HG02870 (cell line): ENCODE data around the gene MN1.

Source experiments
- ATAC-seq: cut with Tn5 transposase; IDR thresholded peaks from one replicate; pipeline ENCODE4 v1.9.1; 2021; ENCODE audit warnings: mild to moderate bottlenecking, moderate library complexity; ENCODE audit not compliant: unreplicated experiment

MN1 gene

GRCh38 chr22:27765706-27766291 lies 35.8 kb downstream of the MN1 start:
- ATAC-seq: no peak

DNA sequence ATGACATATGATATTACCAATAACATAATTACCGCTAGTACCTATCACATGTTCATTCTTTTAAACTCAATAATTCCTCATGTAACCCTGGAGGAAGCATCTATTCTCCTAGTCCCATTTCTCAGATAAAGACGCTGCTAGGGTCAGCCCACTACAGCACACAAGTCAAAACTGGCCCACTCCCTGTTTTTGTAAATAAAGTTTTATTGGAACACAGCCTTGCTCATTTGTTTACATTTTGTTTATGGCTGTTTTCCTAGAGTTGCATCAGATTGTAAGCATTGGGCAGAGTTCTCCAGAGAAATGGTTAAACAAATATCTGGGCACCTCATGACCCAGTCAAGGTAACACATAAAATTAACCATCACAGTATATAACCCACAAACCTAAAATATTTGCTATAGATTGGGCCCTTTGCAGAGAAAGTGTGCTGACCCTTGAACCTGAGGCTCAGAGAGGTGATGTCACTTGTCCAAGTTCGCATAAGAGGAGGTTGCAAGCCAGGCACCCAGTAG lies 36.8 kb downstream of the MN1 start:
- ATAC-seq: no peak

GRCh38 chr22:27761665-27762064 lies 39.9 kb downstream of the MN1 start:
- no peak for ATAC-seq

- no peak for ATAC-seq
Observed at GRCh38 chr22:27761000-27761399, 40.6 kb downstream of the MN1 start.

GRCh38 chr22:27760474-27760873 lies 41.1 kb downstream of the MN1 start:
- no peak for ATAC-seq

DNA sequence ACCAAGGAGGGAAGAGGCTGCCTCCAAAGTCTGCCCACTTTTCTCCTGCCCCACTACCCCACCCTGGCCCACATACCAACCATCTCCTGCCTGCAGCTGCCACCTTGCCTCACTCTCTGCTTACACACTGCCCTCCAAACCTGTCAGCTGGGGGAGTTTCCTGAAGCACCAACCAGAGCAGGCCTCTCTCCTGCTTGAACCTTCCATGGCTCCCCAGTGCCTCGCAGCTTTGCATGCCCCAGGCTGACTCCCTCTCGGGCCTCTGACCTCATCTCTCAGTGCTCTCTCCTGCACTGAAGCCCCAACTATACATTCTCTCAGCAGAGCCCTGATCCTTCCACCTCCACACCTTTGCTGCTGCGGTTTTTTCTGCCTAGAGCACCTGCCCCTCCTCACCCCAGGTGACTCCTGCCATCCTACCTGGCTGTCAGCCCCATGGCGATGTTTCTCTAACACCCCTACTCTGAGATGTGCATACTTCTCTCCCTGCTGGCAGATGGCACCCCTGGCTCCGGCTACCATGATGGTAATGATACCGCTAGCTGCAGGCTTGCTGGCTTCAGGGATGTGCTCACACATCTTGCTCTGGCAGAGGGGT lies 43.5 kb downstream of the MN1 start:
- ATAC-seq: no peak

GRCh38 chr22:27756212-27756660 lies 45.3 kb downstream of the MN1 start:
- ATAC-seq: no peak

- no peak for ATAC-seq
Observed at GRCh38 chr22:27755521-27756211, 45.9 kb downstream of the MN1 start.

DNA sequence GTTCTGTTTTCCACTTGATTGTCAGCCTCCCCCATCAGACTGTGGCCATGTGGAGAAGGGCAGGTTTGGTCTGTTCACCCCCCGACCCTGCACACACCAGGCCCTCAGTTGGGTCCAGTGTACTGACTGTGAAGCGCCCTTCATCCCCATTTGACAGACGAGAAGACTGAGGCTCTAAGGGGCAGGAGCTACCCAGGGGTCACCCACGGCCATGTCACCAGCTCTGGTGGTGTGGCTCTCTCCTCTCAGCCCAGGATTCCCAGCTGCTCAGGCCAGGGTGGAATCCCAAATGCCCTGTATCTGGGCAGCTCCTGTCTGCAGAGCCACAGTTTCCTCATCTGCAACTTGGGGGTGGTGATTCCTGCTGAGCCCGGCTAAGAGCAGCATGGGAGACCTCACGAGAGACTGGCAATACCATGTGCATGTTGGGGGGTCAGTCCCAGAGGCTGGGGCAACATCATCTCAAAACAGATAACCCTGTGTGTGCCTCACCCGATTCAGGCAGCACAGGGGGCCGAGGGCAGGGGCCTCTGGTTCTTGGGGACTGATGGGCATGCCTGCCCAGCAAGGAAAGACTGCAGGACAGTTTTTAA lies 46.6 kb downstream of the MN1 start:
- ATAC-seq: no peak

GRCh38 chr22:27754247-27754887 lies 47.2 kb downstream of the MN1 start:
- no peak for ATAC-seq

- ATAC-seq: no peak
Observed at GRCh38 chr22:27752771-27753170, 48.8 kb downstream of the MN1 start.

DNA sequence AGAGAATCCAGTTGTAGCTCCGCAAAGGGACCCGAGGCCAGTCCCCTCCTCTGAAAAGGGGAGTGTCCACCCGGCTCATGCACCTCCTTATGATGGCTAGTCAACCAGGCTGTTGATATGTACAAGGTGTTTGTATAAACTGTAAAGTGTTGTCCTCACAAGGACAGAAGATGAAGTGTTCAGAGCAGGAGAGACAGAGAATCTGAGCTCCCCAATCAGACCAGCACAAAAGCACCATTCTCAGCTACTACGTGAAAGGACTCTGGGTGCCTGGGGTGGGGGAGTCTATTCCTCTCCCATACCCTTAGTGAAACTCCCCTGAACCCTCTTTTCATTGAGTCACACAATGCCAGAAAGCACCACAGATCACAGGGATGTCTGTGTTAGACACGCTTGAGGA lies 49.4 kb downstream of the MN1 start:
- ATAC-seq: no peak

GRCh38 chr22:27751277-27752070 lies 50.1 kb downstream of the MN1 start:
- ATAC-seq: no peak

DNA sequence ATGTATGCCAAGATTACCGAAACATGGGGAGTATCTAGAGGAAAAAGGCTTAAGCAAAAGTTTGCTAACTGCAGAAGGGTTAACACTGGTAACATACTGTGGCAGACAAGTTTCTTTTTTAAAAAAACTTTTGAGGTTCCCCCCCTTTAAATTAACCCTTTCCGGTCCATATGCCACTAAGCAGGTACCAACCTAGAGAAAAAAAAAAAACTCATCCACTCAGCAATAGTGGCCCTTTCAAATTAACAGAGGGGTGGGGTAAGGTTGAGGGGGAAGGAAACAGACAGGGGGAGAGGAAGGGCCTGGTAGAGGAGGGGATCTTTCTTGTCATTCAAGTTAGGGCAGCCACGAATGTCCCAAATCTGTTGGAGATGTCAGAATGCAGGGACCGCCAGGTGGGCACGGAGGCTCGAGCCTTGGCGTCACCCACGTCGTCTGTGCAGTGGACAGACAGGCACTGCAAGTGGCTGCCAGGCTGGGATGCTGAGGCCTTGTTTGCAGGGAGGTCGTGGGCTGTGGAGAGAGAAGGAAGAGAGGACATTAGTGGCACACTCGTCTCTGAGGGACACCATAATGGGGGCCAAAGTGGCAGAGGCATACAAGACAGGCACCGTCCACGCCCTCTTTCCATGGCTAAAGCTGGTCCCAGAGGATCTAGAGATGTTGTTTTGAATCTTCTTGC lies 50.8 kb downstream of the MN1 start:
- ATAC-seq: no peak

- ATAC-seq: no peak
Observed at GRCh38 chr22:27749597-27750225, 51.8 kb downstream of the MN1 start.

DNA sequence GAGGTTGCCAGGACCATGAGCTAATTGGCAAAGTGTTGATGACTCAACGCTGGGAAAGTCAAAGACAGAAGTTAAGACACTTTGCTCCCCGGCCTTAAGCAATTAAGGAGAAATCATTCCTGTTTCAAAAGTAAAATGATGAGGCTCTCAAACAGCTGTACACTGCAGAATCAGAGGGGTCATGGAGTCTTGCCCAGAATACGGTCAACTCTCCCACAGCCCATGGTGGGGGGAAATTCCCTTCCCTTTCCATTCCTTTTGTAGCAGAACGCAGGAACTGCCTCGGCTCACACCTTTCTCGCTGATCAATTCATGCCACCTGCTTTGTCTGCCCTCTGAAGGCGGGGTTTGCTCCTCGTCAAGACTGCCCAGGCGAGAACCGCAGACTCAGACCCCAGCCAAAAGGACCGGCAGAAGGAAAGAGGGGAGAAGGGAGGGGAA lies 52.8 kb downstream of the MN1 start:
- ATAC-seq: no peak

GRCh38 chr22:27748349-27748748 lies 53.2 kb downstream of the MN1 start:
- no peak for ATAC-seq

DNA sequence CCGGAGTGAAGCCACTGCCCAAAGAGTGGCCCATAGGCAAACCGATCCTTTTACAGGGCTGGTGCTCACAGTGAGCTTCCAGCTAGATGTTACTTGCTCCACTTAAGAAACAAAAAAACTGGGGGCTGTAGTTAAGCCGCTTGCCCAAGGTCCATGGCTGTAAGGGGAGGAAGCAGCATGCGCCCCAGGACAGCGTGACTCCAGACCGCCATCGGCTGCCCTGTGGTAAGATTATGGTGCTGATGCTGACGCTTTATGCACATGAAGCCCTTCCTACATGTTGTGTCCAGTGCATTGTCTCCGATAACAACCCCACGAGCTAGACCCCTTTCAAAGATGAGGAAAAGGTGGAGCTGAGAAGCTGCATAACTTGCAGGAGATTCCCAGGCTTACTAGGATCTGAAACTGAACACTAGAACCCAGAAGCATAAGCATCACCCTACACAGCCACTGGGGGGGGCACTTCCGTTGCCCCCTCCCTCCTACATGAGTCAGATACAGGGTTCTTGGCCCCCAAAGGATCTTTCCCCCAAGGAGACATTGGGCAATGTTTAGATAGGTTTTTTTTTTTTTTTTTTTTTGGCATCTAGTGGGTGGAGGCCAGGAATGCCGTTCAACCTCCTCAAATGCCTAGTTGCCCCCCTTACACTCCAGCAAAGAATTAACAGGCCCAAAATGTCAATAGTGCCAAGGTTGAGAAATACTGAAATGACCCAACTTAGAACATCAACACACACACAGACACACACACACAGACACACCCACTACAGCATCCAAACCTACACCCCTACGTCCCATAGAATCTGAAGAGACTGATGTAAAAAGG lies 53.9 kb downstream of the MN1 start:
- no peak for ATAC-seq

DNA sequence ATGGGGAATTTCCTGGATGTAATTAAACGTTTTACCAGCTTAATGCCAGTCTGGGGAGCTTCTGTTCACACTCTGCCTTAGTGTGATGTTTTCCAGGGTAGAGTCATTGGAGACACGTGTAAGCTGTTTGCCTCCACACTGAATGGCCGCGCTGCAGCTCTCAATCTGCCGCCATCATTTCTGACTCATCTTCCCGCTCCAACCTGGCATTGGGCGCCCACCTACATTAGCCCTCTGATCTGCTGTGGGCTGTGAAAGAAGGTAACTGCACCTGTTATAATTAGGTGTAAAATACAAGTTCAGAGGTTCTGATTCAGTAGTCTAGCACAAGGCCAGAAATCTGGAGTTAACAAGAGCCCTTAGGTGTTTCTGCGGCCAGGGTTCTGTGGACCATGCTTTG lies 54.6 kb downstream of the MN1 start:
- ATAC-seq: no peak
